ENCODE data around the gene SPATA45. TPM values are rescaled to one million over a fixed set of nuclear protein-coding genes. Genes with fewer than 3 reads are reported as not detected.

The SPATA45 gene
- total and polyA plus RNA-seq, 2 donors (not counting 1 experiment from before 2014, with no cell fraction given): 0.64 TPM; not detected in 1

DNA sequence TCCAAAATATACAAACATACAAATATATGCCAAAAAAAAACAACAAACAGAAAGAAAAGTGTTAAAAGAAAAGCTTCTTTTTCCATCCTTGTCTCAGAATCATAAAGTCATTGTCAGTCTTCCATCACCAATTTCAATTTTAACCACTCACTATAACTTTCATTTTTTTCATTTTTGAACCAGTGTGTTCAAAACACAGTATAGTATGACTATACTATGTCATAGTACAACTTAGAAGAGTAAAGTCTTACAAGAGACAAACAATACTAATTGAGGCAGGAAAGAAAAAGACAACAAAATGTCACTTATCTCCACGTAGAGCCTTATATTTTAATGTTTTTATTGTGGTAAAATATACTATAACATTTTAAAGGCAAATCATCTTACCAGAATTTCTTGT is 63.5 kb downstream of the SPATA45 start:
- DNase-seq (no peak), ATAC-seq (ENCODE audit: low read depth) (no peak)
- peaks cover 28% of the 10 kb centered on the region for H3K79me2 ChIP-seq (ENCODE audit: control insufficient read depth, insufficient read depth, low read length)
- H2AFZ ChIP-seq (ENCODE audit: insufficient read depth, low read depth, low read length, poor library complexity, severe bottlenecking): no peak overlapping the region
- Mint-ChIP-seq H3K4me3 (no peak overlapping the region), H3K9me3 (ENCODE audit: insufficient read depth) (no peaks in the 10 kb centered on the region), H3K4me1 (peaks cover 3% of the 10 kb centered on the region), H3K27me3 (no peaks in the 10 kb centered on the region), H3K27ac (no peak overlapping the region)
- no peak overlapping the region for H3K4me3 ChIP-seq (ENCODE audit: control extremely low read depth in 1 of 5, extremely low read depth in 1 of 5, insufficient read depth in 1 of 5, low read depth in 2 of 5, low read length in 4 of 5)
- no CpG with 5 or more reads among the region's 1 CpG for WGBS (ENCODE audit: insufficient coverage)
- intact Hi-C loops (cut with micrococcal nuclease): loop anchor here (2.0 to 5.0 kb wide), 3 partner anchors 83 to 1107 kb away; partner anchors contain the start of gene NEK2
- H3K9me3 ChIP-seq (ENCODE audit: control extremely low read depth in 1 of 3, control insufficient read depth in 2 of 3, insufficient read depth in 1 of 3, low read length in 2 of 3): no peaks in the 10 kb centered on the region
- H3K4me2 ChIP-seq (replicated peaks; ENCODE audit: low read depth, low read length, poor library complexity, severe bottlenecking): no peak overlapping the region
- CTCF ChIA-PET: interaction anchor here (0.6 to 6.1 kb wide), 4 partner anchors 116 to 307 kb away, joined by 3 to 90 read pairs (median 7); no protein-coding TSS in a partner anchor
- H4K20me1 ChIP-seq (ENCODE audit: control insufficient read depth, insufficient read depth, low read length, poor library complexity, severe bottlenecking): peaks cover 9% of the 10 kb centered on the region
- no peaks in the 10 kb centered on the region for H3K4me1 ChIP-seq (ENCODE audit: control insufficient read depth in 2 of 2, insufficient read depth in 2 of 2, low read length in 2 of 2)
- no peaks in the 10 kb centered on the region for H3K27me3 ChIP-seq (replicated peaks in 1 of 4; ENCODE audit: control extremely low read depth in 1 of 4, control insufficient read depth in 3 of 4, insufficient read depth in 4 of 4, low read length in 3 of 4)
- POLR2A ChIA-PET: no interaction called here
- H3K36me3 ChIP-seq (replicated peaks in 1 of 2; ENCODE audit: control extremely low read depth in 1 of 2, control insufficient read depth in 1 of 2, extremely low read depth in 1 of 2, insufficient read depth in 2 of 2, low read length in 1 of 2): peaks cover 16 to 54% of the 10 kb centered on the region in 2 experiments
- TF ChIP-seq, protein P1, sequence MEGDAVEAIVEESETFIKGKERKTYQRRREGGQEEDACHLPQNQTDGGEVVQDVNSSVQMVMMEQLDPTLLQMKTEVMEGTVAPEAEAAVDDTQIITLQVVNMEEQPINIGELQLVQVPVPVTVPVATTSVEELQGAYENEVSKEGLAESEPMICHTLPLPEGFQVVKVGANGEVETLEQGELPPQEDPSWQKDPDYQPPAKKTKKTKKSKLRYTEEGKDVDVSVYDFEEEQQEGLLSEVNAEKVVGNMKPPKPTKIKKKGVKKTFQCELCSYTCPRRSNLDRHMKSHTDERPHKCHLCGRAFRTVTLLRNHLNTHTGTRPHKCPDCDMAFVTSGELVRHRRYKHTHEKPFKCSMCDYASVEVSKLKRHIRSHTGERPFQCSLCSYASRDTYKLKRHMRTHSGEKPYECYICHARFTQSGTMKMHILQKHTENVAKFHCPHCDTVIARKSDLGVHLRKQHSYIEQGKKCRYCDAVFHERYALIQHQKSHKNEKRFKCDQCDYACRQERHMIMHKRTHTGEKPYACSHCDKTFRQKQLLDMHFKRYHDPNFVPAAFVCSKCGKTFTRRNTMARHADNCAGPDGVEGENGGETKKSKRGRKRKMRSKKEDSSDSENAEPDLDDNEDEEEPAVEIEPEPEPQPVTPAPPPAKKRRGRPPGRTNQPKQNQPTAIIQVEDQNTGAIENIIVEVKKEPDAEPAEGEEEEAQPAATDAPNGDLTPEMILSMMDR (IDR thresholded peaks at IDR 0.05): no peak
- no peak for TF ChIP-seq EZH2 (IDR thresholded peaks at IDR 0.05; ENCODE audit: borderline replicate concordance, insufficient read depth, low read depth, low read length, poor library complexity, severe bottlenecking)
- no peak overlapping the region for H3K9ac ChIP-seq (ENCODE audit: low read length)
- H3K27ac ChIP-seq (ENCODE audit: low read length in 2 of 2): no peak overlapping the region

DNA sequence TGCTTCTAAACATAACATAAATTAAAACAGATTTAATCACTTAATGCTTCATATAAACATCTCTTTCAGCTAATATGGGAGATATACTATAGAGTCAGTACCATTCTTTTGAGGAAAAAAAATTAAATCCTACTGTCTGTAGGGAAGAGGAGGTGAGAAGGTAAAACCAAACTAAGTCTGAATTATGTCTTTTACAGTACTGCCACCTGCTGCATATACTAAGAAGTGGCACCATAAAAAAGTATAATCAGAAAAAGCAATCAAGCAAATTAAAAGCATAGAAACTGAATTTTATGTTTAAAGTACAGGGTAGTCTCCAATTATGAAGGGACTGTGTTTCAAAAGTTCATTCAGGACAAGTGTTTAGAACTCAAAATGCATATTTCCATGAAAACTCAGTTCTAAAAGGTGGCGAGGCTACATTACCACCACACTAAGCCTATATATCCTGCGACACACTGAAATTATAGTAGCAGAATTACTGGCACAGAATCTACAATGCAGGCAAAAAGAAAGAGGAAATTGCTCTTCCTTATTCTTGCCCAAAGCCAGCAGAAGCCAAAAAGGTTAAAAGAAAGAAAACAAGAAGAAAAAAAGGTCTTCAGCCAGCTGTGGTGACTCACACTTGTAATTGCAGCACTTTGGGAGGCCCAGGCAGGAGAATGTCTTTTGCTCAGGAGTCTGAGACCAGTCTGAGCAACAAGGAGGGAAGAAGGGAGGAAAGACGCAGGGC is 64.9 kb downstream of the SPATA45 start:
- H3K9me3 Mint-ChIP-seq (ENCODE audit: insufficient read depth): no peaks in the 10 kb centered on the region
- Histone ChIP-seq H3K27ac (ENCODE audit: low read length in 2 of 2) (no peak overlapping the region), H4K20me1 (ENCODE audit: control insufficient read depth, insufficient read depth, low read length, poor library complexity, severe bottlenecking) (no peaks in the 10 kb centered on the region), H2AFZ (ENCODE audit: insufficient read depth, low read depth, low read length, poor library complexity, severe bottlenecking) (no peak overlapping the region), H3K9ac (ENCODE audit: low read length) (no peak overlapping the region), H3K4me2 (replicated peaks; ENCODE audit: low read depth, low read length, poor library complexity, severe bottlenecking) (no peak overlapping the region), H3K4me3 (ENCODE audit: control extremely low read depth in 1 of 5, extremely low read depth in 1 of 5, insufficient read depth in 1 of 5, low read depth in 2 of 5, low read length in 4 of 5) (no peak overlapping the region), H3K79me2 (ENCODE audit: control insufficient read depth, insufficient read depth, low read length) (peaks cover 18% of the 10 kb centered on the region), H3K36me3 (replicated peaks in 1 of 2; ENCODE audit: control extremely low read depth in 1 of 2, control insufficient read depth in 1 of 2, extremely low read depth in 1 of 2, insufficient read depth in 2 of 2, low read length in 1 of 2) (peaks cover 19 to 54% of the 10 kb centered on the region in 2 experiments), H3K4me1 (ENCODE audit: control insufficient read depth in 2 of 2, insufficient read depth in 2 of 2, low read length in 2 of 2) (no peaks in the 10 kb centered on the region), H3K27me3 (replicated peaks in 1 of 4; ENCODE audit: control extremely low read depth in 1 of 4, control insufficient read depth in 3 of 4, insufficient read depth in 4 of 4, low read length in 3 of 4) (no peaks in the 10 kb centered on the region), H3K9me3 (ENCODE audit: control extremely low read depth in 1 of 3, control insufficient read depth in 2 of 3, insufficient read depth in 1 of 3, low read length in 2 of 3) (no peaks in the 10 kb centered on the region)
- TF ChIP-seq, protein P1 (IDR thresholded peaks at IDR 0.05): peak; percentile 87
- no peak for TF ChIP-seq EZH2 (IDR thresholded peaks at IDR 0.05; ENCODE audit: borderline replicate concordance, insufficient read depth, low read depth, low read length, poor library complexity, severe bottlenecking)
- no CpG with 5 or more reads among the region's 3 CpGs for WGBS (ENCODE audit: insufficient coverage)
- DNase-seq (peak; percentile 54), ATAC-seq (ENCODE audit: low read depth) (peak; percentile 51)
- no peak overlapping the region for H3K27ac Mint-ChIP-seq
- H3K4me1 Mint-ChIP-seq: no peaks in the 10 kb centered on the region
- no peak overlapping the region for H3K4me3 Mint-ChIP-seq
- H3K27me3 Mint-ChIP-seq: no peaks in the 10 kb centered on the region
- POLR2A ChIA-PET: no interaction called here
- CTCF ChIA-PET: interaction anchor here (0.8 to 6.1 kb wide), 21 partner anchors 9 to 327 kb away, joined by 3 to 90 read pairs (median 4); partner anchors contain the start of genes NSL1, RPS6KC1 and TATDN3
- intact Hi-C loops (cut with micrococcal nuclease): loop anchor here (1.0 to 5.0 kb wide), 5 partner anchors 82 to 1105 kb away; partner anchors contain the start of gene NEK2
